B cell (primary cell): ENCODE measurements around the gene MBD3.
A peak's percentile ranks its signal among the peaks of the same experiment; 100 is the strongest.

ENCODE experiments used
- CTCF ChIP-seq: fragments of 200-600 bp; IDR thresholded peaks from one replicate; pipeline ENCODE4 v1.8.0; 2022; ENCODE audit warnings: antibody characterized with exemption, mild to moderate bottlenecking
- EZH2 ChIP-seq: IDR thresholded peaks from 2 replicates; pipeline ENCODE4 v1.6.1; 2012; ENCODE audit warnings: borderline replicate concordance, low read depth, mild to moderate bottlenecking, moderate library complexity, low read length; ENCODE audit not compliant: insufficient read depth, poor library complexity, severe bottlenecking

GRCh38 chr19:1569997-1570396 lies 22.7 kb downstream of the MBD3 start:
- TF ChIP-seq CTCF = peak; percentile 48
- TF ChIP-seq EZH2 = no peak
